Amniotic stem cell (primary cell): ENCODE measurements around the gene PPP1CC.
"Not testable (repeated sequence)": the region's sequence is repeated elsewhere in the genome, so short reads cannot be mapped to it uniquely, and the experiment has no call there.

Experiments
- DNase-seq: peaks from one replicate; lab custom pipeline; 2025; lab: John Stamatoyannopoulos, UW

The PPP1CC gene

GRCh38 chr12:110725267-110725666, 17.4 kb downstream of the PPP1CC start:
- no peak for DNase-seq

- not testable (repeated sequence) for DNase-seq
Observed at GRCh38 chr12:110722892-110723291, 19.8 kb downstream of the PPP1CC start.

GRCh38 chr12:110721570-110721969, 21.1 kb downstream of the PPP1CC start:
- DNase-seq: no peak

GRCh38 chr12:110720516-110720915, 22.2 kb downstream of the PPP1CC start:
- DNase-seq: no peak

GRCh38 chr12:110718222-110718908, 24.3 kb downstream of the PPP1CC start:
- DNase-seq: no peak

- DNase-seq: no peak
Observed at GRCh38 chr12:110717037-110717436, 25.7 kb downstream of the PPP1CC start.

GRCh38 chr12:110708917-110709316, 33.8 kb downstream of the PPP1CC start:
- DNase-seq: no peak

- no peak for DNase-seq
Observed at GRCh38 chr12:110705309-110705708, 37.4 kb downstream of the PPP1CC start.

GRCh38 chr12:110704750-110705149, 37.9 kb downstream of the PPP1CC start:
- DNase-seq: no peak

GRCh38 chr12:110704231-110704630, 38.5 kb downstream of the PPP1CC start:
- DNase-seq: no peak

GRCh38 chr12:110702081-110702480, 40.6 kb downstream of the PPP1CC start:
- no peak for DNase-seq

- no peak for DNase-seq
Observed at GRCh38 chr12:110699591-110700445, 42.9 kb downstream of the PPP1CC start.

- no peak for DNase-seq
Observed at GRCh38 chr12:110698171-110698902, 44.4 kb downstream of the PPP1CC start.

GRCh38 chr12:110697236-110697635, 45.5 kb downstream of the PPP1CC start:
- no peak for DNase-seq

GRCh38 chr12:110696283-110696682, 46.4 kb downstream of the PPP1CC start:
- DNase-seq: no peak

GRCh38 chr12:110694330-110694901, 48.3 kb downstream of the PPP1CC start:
- no peak for DNase-seq

- DNase-seq: no peak
Observed at GRCh38 chr12:110693731-110694130, 49.0 kb downstream of the PPP1CC start.

GRCh38 chr12:110690127-110690430, 52.6 kb downstream of the PPP1CC start:
- DNase-seq: no peak

GRCh38 chr12:110689281-110690126, 53.2 kb downstream of the PPP1CC start:
- no peak for DNase-seq

GRCh38 chr12:110688446-110689280, 54.0 kb downstream of the PPP1CC start, which contains the start of gene HVCN1:
Gene HVCN1, minus strand, starts transcription at chr12:110689115. Its CDS starts 5,870 bp downstream, at chr12:110683245.
- no peak for DNase-seq
